ENCODE data around the gene GNPNAT1.
"Not testable (repeated sequence)": the region's sequence is repeated elsewhere in the genome, so short reads cannot be mapped to it uniquely, and the experiment has no call there.

The GNPNAT1 gene

DNA sequence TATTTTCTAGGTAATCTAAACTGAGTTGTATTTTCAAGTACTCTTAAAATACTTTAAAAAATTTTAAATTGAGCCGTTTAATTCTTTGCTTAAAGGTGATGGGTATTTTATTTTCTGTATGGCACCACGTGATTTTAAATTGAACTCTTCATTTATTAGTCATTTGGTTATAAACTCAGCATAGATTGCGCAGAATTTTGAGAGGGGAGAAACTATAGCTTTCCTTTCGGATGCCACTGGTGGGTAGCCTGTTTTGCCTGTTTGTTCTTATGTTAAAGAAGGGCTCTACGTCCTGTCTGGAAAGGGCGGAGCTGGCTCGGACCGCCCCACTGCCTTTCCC lies 61.9 kb downstream of the GNPNAT1 start:
- no peak for DNase-seq (ENCODE audit: low spot score)

DNA sequence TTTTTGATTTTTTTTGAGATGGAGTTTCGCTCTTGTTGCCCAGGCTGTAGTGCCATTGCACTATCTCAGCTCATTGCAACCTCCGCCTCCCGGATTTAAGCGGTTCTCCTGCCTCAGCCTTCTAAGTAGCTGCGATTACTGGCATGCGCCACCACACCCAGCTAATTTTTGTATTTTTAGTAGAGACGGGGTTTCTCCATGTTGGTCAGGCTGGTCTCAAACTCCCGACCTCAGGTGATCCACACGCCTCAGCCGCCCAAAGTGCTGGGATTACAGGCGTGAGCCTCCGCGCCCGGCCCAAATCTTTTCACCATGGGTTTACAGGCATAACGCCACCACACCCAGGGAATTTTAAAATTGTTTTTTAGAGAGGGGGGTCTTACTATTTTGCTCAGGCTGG lies 62.4 kb downstream of the GNPNAT1 start:
- not testable (repeated sequence) for DNase-seq (ENCODE audit: low spot score)

DNA sequence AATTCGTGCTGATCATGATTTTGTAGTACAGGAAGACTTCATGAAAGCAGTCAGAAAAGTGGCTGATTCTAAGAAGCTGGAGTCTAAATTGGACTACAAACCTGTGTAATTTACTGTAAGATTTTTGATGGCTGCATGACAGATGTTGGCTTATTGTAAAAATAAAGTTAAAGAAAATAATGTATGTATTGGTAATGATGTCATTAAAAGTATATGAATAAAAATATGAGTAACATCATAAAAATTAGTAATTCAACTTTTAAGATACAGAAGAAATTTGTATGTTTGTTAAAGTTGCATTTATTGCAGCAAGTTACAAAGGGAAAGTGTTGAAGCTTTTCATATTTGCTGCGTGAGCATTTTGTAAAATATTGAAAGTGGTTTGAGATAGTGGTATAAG lies 63.9 kb downstream of the GNPNAT1 start:
- DNase-seq (ENCODE audit: low spot score) = not testable (repeated sequence)
